NCI-H446 (cell line): ENCODE results near the gene STIP1.

Experiments
- DNase-seq, 2 experiments: peaks; one replicate each; lab custom pipeline; 2025; lab: John Stamatoyannopoulos, UW

STIP1 gene

DNA sequence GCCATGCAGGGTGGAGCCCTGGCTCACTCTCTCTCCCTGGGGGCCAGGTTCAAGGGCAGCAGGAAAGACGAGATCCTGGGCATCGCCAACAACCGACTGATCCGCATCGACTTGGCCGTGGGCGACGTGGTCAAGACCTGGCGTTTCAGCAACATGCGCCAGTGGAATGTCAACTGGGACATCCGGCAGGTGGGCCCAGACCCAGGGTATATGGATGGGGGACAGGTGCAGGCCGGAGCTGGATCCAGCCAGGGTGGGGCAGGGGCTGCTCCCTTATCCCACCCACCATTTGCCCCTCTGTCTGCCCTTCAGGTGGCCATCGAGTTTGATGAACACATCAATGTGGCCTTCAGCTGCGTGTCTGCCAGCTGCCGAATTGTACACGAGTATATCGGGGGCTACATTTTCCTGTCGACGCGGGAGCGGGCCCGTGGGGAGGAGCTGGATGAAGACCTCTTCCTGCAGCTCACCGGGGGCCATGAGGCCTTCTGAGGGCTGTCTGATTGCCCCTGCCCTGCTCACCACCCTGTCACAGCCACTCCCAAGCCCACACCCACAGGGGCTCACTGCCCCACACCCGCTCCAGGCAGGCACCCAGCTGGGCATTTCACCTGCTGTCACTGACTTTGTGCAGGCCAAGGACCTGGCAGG is 37.2 kb downstream of the STIP1 start:
- no peak for DNase-seq

DNA sequence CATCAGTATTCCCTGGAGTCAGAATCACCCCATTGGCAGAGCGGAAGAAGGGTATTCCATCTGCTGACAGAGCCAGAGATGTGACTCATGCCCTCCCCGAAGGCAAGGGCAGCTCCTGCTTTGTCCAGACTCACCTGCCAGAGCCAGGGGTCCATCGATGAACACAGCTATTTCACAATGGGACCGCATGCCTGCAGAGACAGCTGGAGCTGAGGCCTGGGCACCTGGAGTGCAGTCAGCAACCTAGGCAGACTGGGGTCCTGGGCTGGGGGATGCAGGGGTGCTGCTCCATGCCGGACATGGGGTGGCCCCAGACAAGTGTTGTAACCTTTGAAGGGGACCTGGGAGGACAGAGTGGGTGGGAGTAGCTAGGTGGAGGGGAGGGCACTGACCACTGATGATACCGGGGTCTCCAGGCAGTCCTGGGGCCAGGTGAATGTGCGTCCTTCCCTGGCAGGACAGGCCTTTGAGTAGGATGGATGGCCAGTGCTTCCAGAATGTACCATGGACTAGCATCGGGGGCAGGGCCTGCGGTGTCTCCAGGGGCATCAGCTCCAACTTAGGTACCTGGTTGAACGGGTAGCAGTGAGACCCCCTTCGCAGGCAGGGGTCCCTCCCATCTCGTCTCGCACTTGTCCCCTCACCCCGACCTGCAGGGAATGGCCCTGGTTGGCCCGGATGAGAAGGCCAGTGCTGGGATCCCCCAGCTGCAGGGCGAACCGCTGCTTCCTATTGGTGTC is 38.4 kb downstream of the STIP1 start:
- no peak for DNase-seq

DNA sequence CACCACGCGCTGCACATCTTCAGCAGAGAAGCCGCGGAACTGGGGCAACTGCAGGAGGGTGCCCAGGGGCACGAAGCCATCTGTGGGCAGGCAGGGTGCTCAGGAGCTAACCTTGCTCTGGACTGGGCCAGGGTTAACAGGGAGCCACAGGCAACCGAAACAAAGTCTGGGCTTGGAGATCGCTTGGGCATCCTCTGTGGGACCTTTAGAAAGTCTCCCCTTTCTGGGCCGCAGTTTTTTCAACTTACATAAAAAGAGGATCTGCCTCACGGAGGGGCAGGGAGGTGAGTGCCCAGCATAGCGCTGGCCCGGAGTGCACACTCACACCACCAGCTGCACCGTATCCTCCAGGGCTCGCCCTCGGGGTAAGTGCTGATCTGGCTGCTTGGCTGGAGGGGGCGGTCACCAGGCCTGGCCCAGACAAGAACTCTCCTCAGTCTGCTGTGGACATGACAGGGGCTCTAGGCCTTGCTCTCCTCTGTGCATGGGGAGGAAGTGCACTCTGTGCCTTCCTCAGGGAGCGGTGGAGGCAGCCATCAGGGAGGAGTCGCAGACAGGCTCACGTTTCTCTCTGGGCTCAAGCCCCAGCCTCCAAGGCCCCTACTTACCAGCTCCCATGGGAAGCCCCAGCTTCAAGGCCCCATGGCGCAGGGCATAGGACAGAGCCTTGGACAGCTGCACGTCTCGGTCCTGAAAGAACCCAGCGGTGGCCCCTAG is 39.1 kb downstream of the STIP1 start:
- no peak for DNase-seq

DNA sequence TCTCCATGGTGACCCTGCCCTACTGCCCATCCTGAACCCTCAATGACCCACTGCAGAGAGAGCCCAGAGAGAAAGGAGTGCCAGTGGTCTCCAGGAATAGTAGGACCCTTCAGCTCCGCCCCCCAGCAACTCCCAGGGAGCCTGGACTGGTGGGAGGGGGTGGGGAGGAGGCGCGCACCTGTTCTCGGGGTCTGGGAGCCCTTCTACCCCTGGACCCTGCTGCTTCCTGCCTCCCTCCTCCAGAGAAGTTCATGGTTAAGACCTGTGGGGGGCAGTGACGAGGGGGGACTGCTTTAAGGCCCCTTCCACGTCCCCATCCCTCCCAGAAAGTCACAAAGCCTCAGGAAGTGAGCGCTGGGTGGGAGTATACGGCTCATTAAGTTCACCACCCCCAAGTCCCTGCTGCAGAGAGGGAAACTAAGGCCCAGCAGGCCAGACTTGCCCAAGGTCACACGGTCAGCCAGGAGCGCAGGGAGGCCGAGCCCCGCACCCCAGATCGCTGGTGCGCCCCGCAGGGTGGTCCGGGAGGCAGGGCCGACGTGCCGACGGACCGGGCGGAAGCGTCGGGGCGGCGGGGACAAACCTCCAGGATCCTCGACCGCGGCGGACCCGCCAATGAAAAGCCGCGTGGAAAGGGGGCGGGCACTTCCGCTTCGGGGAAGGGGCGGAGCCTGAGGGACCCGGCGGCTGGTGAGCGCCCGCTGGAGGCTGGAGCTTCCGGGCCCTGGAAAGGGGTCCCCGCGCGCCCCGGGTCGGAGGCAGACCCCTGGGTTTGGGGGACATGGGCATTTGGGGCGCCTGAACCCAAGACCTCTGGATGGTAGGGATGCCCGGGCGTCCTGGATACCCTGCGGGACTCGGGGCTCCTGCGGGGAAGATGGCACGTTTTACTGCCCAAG is 39.9 kb downstream of the STIP1 start, which contains the start of the genes NUDT22 and TRPT1:
TSS of gene NUDT22 (plus strand) at position 667 of the 899 bp plus-strand sequence. CDS start 379 bp downstream, outside the sequence.
TSS of gene TRPT1 (minus strand) at position 579 of the 899 bp plus-strand sequence. CDS start at position 253, 326 bp downstream.
- peak; percentile 49 to 90 for DNase-seq

DNA sequence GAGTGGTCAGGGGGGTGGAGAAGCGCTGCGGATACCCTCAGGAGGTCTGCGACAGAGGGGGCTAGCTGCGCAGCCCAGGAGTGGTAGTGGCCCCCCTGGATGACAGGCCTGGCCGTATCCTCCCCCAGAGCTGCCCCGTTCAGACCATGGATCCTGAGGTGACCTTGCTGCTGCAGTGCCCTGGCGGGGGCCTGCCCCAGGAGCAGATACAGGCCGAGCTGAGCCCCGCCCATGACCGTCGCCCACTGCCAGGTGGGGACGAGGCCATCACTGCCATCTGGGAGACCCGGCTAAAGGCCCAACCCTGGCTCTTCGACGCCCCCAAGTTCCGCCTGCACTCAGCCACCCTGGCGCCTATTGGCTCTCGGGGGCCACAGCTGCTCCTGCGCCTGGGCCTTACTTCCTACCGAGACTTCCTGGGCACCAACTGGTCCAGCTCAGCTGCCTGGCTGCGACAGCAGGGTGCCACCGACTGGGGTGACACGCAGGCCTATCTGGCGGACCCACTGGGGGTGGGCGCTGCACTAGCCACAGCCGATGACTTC is 40.6 kb downstream of the STIP1 start:
- peak in 1 of 2 experiments; percentile 37 for DNase-seq

DNA sequence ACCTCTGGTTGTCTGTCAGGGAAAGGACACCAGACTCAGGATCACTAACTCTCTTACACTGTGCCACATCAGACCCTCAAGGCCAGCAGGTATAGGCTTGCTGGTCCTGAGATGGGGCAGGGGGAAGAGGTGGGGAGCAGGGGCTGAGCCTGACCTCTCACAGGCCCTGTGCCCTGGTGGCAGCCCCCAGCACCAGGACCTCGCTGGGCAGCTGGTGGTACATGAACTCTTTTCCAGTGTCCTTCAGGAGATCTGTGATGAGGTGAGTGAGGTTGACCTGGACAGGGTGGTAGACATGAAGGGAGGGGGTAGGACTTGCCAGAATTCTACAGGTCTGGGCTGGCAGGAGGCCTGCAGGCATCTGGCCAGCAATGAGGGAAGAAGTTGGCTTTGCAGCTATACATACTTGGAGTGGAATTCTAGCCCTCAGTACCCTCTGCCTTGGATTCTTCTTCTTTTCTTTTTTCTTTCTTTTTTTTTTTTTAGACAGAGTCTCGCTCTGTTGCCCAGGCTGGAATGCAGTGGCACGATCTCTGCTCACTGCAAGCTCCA is 41.5 kb downstream of the STIP1 start:
- DNase-seq, result peak in 1 of 2 experiments; percentile 50

DNA sequence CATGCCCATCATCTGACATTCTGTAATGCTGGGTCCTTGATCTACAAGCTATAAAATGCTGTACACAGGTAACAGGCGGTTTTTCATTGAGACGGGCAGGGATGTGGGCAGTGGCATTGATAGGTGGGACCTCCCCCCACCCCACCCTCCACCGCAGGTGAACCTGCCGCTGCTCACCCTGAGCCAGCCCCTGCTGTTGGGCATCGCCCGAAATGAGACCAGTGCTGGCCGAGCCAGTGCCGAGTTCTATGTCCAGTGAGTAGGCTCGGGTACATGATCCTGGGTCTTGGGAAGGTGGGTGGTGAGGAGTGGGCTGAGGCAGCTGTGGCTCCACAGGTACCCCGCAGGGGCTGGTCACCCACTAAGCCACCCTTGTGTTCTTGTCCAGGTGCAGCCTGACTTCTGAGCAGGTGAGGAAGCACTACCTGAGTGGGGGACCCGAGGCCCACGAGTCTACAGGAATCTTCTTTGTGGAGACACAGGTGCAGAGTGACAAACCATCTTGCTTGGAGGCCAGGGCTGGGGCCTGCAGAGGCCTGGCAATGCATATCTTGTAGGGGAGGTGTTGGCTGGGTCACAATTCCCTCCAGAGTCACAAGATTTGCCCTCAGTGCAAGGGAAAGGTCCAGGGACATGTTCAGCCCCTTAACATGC is 43.2 kb downstream of the STIP1 start:
- no peak for DNase-seq

DNA sequence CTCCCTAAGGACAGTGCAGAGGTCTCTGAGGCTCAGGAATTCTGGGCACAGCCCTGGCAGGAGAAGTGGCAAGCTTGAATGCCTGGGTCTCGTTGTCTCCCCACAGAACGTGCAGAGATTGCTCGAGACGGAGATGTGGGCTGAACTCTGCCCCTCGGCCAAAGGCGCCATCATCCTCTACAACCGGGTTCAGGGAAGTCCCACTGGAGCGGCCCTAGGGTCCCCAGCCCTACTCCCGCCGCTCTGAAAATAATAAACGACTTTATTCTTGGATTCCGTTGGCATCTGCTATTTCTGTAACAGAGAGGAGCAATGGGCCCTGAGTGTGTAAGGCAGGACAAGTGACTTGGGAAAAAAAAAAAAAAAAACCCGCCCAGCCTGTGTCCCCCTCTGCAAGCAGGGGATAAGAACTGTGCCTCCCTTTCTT is 43.8 kb downstream of the STIP1 start:
- no peak for DNase-seq

DNA sequence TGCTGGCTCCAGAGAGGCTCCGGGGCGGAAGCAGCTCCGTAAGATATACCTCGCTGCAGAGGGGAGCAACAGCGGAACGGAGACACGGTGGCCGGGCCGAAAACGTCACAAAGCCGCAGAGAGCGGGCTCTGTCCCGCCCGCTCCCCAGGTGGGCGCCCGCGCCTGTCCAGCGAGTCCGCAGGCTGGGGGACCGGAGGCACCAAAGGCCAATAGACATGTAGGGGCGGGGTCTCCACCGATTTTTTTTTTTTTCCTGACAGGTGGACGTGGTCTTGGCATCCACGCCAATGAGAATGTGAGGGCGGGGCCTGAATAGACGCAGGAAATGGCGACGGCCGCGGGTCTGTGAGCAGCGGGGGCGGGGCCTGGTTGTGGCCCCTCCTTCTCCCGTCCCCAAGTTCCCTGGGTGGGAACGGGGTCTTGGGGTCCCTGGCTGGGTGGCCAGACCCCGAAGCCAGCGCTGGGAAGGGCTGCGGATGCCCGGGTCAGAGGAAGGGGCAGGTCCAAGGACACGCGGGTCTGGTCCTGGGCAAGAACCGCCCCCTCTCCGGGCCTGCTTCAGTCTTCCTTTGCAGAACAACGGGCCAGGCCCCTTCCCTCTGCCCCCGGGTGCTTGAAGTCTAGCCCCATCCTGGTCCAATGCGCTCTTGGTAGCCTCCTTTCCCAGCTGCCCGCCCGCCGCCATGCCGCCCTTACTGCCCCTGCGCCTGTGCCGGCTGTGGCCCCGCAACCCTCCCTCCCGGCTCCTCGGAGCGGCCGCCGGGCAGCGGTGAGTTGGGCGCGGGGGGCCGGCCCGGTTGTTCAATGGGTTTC is 44.4 kb downstream of the STIP1 start, which contains the start of gene DNAJC4:
TSS of gene DNAJC4 (plus strand) at position 378 of the 814 bp plus-strand sequence. CDS start at position 685, 307 bp downstream.
- DNase-seq, result peak; percentile 90 to 94

DNA sequence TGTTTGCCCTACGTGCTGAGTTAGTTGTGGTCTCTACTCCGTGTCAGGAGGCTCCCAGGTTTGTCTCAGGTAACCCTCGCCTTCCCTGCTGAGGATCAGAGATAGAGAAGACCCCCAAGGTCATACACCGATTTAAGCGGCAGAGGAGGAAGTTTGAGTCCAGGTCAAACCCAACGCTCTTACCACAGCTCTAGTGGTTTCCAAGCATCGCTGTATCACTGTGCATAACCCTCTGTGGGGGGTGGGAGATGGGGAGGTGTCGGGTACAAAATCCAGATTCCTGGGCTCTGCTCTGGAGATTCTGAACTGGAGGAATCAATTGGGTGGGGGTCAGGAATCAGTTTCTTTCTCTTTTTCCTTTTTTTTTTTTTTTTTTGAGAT is 45.0 kb downstream of the STIP1 start:
- DNase-seq, result no peak

DNA sequence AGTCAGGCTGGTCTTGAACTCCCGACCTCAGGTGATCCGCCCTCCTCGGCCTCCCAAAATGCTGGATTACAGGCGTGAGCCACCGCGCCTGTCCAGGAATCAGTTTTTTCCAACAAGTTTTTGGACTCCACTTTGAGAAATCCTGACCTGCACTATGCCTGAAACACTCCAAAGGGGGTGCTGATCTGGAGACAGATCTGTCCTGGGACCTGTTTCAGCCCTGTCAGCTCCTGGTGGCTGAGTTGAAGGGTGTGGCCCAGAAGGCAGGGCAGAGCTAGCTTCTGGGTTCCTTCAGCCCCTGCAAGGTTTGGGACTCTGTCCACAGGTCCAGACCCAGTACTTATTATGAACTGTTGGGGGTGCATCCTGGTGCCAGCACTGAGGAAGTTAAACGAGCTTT is 45.6 kb downstream of the STIP1 start:
- DNase-seq, result no peak

DNA sequence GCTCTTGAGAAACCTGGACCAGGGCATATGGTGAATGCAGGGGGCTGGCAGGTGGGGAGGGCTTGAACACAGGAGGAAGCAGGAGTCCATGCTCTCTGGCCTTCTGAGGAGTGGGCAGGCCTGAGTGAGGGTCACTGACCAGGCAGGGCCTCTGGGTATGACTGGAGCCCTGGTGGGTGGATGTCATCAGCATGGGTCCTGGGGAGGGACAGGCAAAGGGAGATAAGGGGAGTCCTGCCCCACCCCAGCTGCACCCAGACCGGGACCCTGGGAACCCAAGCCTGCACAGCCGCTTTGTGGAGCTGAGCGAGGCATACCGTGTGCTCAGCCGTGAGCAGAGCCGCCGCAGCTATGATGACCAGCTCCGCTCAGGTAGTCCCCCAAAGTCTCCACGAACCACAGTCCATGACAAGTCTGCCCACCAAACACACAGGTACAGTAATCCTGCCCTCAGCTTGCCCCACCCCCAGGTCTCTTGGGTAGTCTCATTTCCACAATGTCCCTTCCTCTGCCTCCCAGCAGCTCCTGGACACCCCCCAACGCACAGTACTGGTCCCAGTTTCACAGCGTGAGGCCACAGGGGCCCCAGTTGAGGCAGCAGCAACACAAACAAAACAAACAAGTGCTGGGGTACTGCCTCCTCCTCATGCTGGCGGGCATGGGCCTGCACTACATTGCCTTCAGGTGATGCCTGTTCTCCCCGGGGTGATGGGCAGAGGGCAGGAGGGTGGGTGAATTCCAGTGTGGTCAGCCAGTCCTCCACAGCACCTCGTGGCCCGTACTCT is 46.4 kb downstream of the STIP1 start:
- no peak for DNase-seq

DNA sequence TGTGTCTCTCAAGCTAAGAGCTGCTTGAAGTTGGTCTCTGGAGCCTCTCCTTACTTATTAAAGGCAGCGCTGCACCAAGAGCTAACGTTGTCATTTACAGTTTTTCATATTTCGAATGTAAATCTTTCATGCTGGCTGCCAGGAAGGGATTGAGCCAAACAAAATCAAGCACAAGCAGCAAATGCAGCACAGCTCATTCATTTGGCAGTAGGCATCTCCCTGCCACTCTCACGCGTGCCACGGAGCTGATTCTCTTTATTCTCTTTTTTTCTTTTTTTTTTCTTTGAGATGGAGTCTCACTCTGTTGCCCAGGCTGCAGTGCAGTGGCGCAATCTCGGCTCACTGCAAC is 47.0 kb downstream of the STIP1 start:
- DNase-seq, result no peak

DNA sequence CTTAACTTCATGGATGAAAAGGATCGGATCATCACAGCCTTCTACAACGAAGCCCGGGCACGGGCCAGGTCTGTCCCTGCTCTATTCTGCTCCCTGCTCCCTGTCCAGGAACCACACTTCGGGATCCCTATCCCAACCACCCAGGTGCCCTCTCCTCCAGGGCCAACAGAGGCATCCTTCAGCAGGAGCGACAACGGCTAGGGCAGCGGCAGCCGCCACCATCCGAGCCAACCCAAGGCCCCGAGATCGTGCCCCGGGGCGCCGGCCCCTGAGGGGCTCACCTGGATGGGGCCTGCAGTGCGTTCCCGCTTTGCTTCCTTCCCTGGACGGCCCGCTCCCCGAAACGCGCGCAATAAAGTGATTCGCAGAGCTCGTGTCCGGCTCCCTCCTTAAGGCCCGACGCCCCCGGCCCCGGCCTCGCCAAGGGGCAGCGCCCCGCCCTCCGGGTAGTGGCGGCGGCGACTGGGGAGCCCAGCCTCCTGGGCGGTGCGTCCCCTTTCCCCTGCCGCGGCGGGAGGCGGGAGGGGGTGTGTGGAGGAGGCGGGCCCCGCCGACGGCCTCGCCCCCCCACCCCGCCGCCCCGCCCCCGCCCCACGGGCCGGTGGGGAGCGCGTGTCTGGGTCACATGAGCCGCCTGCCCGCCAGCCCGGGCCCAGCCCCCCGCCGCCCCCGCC is 48.1 kb downstream of the STIP1 start, which contains the start of gene VEGFB:
TSS of gene VEGFB (plus strand) at position 672 of the 674 bp plus-strand sequence. CDS start 250 bp downstream, outside the sequence.
- peak in 1 of 2 experiments; percentile 70 for DNase-seq

DNA sequence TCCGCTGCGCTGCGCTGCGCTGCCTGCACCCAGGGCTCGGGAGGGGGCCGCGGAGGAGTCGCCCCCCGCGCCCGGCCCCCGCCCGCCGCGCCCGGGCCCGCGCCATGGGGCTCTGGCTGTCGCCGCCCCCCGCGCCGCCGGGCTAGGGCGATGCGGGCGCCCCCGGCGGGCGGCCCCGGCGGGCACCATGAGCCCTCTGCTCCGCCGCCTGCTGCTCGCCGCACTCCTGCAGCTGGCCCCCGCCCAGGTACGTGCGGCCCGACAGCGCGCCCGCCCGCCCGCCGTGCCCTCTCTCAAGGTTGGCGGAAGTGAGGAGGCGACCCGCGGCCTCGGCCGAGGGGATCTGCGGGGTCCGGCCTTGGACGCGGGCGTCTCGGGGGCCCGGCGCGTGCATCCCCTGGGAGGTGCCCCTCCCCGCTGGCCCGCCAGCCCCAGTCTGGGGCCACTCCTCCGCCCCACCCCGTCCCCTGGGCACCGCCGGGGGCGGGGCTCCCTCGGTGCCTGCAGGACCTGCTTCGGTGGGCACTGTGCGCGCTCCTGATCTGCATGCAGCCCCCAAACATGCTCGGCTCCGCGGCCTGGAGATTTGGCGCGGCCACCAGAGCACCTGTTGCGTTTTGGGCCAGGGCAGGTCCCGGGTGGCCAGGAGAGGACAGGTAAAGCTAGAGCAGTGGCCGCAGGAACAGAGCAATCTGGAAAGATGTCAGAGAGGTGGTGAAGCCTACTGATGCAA is 48.8 kb downstream of the STIP1 start:
- peak in 1 of 2 experiments; percentile 59 for DNase-seq

DNA sequence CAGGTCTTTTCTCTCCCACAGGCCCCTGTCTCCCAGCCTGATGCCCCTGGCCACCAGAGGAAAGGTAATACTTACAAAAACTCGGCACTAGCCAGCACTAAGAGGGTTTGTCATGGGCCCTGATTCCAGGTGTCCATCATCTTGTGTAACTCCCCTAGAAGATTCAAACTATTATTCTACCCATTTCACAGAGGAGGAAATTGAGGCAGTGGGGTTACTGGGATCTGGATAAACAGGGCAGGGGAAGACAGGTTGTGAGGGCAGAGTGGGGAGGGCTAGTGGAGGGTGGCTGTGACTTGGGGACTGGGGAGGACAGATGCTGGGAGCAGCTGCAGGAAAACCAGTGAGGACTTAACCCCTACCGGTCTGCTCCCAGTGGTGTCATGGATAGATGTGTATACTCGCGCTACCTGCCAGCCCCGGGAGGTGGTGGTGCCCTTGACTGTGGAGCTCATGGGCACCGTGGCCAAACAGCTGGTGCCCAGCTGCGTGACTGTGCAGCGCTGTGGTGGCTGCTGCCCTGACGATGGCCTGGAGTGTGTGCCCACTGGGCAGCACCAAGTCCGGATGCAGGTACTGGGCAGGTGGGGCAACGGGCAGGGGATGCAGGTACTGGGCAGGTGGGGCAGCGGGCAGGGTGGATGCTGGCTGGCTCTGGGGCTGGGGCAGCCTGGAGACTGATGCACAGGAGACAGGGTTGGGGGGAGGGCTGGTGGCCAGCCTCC is 49.6 kb downstream of the STIP1 start:
- DNase-seq, result no peak
